GM18907 (cell line): ENCODE measurements around the gene SPAG6.
"Not testable (repeated sequence)": the region's sequence is repeated elsewhere in the genome, so short reads cannot be mapped to it uniquely, and the experiment has no call there.

ENCODE experiments used
- ATAC-seq: cut with Tn5 transposase; IDR thresholded peaks from one replicate; pipeline ENCODE4 v1.9.1; 2021; ENCODE audit warnings: mild to moderate bottlenecking, moderate library complexity; ENCODE audit not compliant: unreplicated experiment

SPAG6 gene

DNA sequence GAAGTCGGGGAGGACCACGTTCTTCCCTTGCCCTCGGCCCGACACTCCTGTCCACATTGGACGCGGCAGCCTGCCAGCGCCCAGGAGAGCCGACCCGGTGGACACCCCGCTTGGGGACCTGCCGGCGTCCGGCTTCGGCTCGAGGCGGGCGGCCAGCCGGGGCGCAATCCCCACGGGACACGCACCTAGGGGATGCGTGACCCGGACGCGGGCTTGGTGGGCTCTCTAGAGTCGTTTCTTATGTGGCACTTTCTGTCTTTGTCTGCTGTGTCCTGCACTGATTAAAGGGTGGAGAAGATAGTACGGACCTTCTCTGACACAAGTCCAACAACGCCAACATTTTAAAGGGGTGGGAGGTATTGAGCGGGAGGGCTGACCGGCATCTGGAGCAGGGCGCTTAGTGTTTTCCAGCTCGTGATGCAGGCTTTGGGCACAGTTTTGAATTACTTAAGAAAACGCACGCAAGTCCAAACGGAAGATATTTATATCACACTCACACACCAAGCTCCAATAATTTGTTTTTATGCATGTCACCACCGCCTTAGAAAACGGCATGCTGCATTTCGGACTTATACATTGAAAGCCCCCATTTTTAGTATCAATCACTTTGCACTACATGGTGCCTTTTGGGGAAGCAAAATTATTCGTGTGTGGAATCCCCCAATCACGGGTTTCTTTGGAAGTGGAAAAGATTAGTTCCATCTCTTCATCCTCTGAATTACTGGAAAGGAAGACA lies 3.9 kb upstream of the SPAG6 start:
- ATAC-seq = peak; percentile 17

GRCh38 chr10:22341926-22342196 lies 3.4 kb upstream of the SPAG6 start:
- no peak for ATAC-seq

GRCh38 chr10:22342421-22342820 lies 2.9 kb upstream of the SPAG6 start:
- ATAC-seq = no peak

DNA sequence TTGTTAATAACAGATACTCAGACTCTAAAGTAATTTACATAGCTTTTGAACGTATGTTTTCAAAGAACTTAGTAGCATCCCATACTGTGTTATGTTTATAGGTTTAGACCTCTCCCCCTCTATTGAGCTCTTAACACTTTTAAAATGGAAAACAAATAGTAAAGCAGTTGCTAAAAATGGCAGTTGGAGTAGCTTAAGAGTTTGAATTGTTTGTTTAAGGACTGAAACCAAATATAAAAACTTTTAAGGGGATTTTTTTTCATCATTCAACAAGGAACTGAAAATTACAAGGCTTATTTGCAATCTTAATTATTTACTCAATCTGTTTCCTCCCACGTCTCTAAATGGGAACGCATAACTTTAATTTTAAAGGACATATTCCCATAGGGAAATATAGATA lies 1.6 kb upstream of the SPAG6 start:
- ATAC-seq = no peak

- ATAC-seq = no peak
These were observed 1.0 kb upstream of the SPAG6 start for GRCh38 chr10:22344249-22344648.

- ATAC-seq = no peak
These were observed 455 bp upstream of the SPAG6 start for GRCh38 chr10:22344781-22345300.

DNA sequence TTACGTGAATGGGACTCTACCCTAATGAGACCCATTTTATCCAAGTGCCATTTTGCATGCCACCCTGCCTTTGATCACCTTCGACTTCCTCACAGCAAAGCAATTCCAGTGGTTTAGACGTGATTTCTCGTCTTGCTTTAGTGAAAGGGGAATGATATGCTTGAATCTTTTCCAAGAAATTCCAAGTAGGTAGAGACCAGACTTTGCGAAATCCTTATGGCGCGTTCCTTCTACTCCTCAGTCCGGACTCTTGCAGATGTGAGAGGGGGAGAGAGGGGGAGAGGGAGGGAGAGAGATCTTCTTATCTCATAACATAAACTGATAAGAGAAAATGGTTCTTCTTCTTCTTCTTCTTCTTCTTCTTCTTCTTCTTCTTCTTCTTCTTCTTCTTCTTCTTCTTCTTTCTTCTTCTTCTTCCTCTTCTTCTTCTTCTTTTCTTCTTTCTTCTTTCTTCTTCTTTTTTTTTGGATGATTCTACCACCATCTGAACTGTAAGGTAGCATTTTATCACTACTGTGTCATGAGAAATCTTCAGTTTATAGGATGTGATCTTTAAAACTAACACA lies 883 bp downstream of the SPAG6 start:
- no peak for ATAC-seq

GRCh38 chr10:22349755-22350154 lies 4.5 kb downstream of the SPAG6 start:
- ATAC-seq = no peak

GRCh38 chr10:22351131-22351703 lies 5.9 kb downstream of the SPAG6 start:
- no peak for ATAC-seq

DNA sequence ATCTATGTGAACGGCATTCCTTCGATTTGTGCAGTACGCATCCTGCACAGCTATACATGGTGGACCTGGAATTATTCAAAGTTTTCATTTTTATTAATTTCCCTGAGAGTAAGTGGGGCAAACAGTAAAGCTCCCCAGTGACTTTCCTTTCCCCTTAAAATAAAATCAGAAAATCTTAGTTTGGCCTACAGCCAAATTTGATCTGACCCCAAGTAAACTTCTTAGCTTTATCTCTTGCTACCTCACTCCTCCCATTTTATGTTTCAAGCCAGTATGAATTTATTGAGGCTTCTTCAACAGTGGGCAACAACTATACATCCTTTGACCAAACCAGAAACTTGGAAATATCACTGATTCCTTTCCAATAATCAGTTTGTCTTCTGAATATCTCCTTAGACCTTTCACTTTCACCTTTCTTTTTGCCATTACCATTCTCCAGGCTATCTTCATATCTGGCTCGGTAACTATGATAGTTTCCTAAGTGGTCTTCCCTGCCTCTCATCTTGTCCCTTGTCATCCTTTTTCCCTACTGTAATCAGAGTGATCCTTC lies 11.1 kb downstream of the SPAG6 start:
- ATAC-seq = no peak

DNA sequence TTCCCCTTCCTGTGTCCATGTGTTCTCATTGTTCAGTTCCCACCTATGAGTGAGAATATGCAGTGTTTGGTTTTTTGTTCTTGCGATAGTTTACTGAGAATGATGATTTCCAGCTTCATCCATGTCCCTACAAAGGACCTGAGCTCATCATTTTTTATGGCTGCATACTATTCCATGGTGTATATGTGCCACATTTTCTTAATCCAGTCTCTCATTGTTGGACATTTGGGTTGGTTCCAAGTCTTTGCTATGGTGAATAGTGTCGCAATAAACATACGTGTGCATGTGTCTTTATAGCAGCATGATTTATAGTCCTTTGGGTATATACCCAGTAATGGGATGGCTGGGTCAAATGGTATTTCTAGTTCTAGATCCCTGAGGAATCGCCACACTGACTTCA lies 12.5 kb downstream of the SPAG6 start:
- not testable (repeated sequence) for ATAC-seq

- ATAC-seq = no peak
These were observed 18.0 kb downstream of the SPAG6 start for GRCh38 chr10:22363305-22363704.

DNA sequence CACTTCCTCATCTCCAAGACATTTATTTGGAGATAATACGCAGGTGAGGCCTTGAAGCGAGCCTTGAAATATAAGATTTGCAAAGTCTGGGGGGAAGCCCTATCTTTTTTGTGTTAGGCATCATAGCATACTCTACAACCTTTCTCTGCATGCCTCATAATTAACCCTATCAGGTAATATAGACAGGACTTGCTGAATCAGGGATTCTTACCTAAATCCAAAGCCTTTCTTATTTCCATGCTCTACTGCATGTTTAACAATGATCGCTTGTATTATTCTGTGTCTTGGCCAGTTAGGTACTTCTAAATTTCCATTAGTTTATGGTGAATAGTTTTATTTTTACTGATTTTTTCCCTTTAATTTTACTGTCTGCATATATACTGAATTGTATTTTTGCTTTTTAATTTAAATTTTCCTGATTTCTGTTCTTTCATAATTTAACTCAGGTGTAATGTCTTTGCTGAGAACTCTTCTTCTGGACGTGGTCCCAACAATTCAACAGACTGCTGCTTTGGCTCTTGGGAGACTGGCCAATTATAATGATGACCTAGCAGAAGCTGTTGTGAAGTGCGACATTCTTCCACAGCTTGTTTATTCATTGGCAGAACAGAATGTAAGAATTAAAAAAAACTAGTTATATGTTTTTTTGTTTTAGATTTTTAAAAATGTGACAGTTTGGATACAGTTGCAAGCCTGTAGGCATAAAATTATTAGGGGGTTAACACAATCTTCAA lies 19.3 kb downstream of the SPAG6 start:
- no peak for ATAC-seq

DNA sequence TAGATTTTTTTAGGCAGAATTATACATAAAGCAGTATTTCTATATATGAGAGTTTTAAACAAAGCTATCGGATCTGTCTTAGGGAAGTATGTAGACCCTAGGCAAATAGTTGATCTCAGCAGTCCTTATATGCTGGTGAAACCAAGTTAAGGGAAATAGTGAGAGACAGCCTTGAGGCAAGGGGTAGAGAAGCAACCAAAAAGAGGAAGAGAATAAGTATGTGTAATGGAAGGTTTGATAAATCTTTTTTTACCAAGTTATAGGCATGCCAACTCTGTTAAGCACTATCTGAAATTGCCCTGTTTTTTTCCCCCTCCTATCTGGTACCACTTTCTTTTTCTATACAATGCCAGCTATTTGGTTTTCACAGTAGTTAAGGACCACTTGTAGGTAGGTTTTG lies 19.9 kb downstream of the SPAG6 start:
- ATAC-seq = peak; percentile 52

DNA sequence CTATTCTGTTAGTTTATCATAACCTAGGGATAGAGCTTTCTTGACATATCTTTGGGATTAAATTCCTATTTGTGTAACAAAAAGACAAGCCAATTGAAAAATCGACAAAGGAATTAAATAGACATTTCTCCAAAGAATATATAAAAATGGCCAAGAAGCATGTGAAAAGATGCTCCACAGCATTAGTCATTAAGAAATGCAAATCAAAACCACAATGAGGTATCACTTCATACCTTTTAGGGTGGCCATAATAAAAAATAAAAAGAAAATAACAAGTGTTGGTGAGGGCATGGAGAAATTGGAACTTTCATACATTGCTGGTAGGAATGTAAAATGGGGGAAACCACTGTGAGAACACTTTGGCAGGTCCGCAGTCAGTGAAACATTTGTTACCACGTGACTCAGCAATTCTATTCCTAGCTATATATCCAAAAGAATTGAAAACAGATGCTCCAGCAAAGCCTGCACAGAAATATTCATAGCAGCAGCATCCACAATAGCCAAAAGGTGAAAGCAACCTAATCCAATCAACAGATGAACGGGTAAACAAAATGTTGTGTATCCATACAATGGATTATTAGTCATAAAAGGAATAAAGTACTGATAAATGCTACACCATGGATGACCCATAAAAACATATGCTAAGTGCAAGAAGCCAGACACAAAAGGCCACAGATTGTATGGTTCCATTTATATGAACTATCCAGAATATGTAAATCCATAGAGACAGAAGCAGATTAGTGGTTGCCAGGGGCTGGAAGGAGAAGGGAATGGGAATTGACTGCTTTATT lies 20.5 kb downstream of the SPAG6 start:
- ATAC-seq = no peak

DNA sequence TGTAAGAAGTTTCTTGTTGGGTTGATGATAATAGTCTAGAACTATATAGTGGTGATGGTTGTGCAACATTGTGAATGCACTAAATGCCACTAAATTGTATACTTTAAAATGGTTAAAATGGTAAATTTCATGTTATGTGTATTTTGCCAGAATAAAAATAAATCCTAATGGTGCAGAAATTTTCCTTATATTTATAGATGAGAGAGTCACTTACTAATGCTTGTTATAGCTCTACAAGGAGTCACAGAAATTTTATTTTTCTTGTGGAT lies 21.1 kb downstream of the SPAG6 start:
- ATAC-seq = no peak

DNA sequence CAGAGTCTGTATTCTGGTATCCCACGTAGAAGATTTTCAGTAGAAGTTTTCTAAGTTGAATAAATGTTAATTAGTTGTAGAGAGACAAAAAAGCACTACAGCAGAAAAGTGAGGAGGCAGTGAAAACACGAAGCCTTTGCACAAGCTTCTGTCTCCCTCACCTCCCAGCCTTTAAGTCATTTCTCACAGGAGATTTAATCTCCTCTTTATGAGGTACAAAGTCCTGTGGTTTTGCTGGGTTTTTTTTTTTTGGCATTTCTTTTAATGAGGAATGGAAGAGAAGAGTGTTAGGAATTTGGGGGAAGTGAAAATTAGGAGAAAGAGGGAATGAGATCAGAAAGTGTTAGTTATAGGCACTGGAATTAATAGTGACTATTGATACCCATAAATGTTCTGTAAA lies 21.5 kb downstream of the SPAG6 start:
- no peak for ATAC-seq

GRCh38 chr10:22367471-22367870 lies 22.2 kb downstream of the SPAG6 start:
- no peak for ATAC-seq

DNA sequence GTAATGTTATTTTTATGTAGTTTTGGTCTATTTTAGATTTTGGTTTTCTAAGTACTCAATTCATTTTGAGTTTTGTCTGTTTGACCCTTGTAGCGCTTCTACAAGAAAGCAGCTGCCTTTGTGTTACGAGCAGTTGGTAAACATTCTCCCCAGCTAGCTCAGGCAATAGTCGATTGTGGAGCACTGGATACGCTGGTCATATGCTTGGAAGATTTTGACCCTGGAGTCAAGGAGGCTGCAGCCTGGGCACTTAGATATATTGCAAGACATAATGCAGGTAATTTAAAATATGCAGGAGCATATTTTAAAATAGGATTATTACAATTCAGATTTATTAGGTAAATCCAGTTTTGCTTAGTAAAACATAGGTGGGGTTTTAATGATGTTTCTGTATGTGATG lies 23.1 kb downstream of the SPAG6 start:
- ATAC-seq = no peak

- ATAC-seq = no peak
These were observed 23.7 kb downstream of the SPAG6 start for GRCh38 chr10:22368981-22369380.

DNA sequence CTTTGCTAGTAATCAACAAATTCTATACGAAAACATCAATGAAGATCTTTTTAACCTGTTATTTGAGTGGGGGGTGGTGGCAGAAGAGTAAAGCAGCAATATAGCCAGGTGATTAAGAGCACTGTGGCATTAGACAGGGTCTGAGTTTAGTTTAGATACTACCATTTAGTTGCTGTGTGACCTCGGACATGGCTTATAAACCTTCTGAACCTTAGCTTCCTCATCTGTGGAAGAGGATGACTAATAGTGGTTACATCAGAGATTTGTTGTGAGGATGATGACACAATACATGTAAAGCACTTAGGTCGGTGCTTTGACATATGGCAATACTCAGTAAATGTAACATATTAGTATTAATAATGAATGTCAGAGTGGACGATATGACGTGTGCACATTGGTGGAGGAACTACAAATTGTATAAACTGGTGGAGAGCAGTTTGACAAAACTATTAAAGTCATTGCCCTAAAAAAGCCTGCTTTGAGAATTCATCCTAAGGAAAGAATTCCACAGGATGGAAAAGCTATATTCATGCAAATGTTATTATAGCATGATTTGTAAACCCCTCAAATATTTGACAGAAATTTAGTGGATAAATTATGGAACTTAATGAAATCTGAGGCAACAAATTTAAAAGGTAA lies 24.3 kb downstream of the SPAG6 start:
- ATAC-seq = peak; percentile 53
